Loucy (cell line): Measurements from ENCODE around the gene KPNA4.

Experiments used
- H2AFZ ChIP-seq: fragments of 200-600 bp; sonication (generic); 2 replicates; pipeline ENCODE4 v1.6.0; 2016; ENCODE audit warnings: antibody characterized with exemption, mild to moderate bottlenecking, low read length, moderate library complexity
- H3F3A ChIP-seq: fragments of 200-600 bp; 2 replicates; pipeline ENCODE4 v1.6.0; 2016; ENCODE audit warnings: antibody characterized with exemption, low read depth, mild to moderate bottlenecking
- H3K27me3 ChIP-seq: fragments of 200-600 bp; sonication (generic); 2 replicates; pipeline ENCODE4 v1.6.1; 2014; ENCODE audit warnings: low read length, mild to moderate bottlenecking; ENCODE audit not compliant: insufficient read depth, poor library complexity, severe bottlenecking
- H3K36me3 ChIP-seq: fragments of 200-600 bp; sonication (generic); 2 replicates; pipeline ENCODE4 v1.6.1; 2016; ENCODE audit warnings: low read length; ENCODE audit not compliant: insufficient read depth
- H3K4me1 ChIP-seq: fragments of 200-600 bp; sonication (generic); 2 replicates; pipeline ENCODE4 v1.5.1; 2014; ENCODE audit warnings: low read length, mild to moderate bottlenecking; ENCODE audit not compliant: insufficient read depth, poor library complexity, severe bottlenecking
- H3K4me2 ChIP-seq: fragments of 200-600 bp; sonication (generic); 2 replicates; pipeline ENCODE4 v1.6.0; 2014; ENCODE audit warnings: antibody characterized with exemption, low read length, low read depth, mild to moderate bottlenecking; ENCODE audit not compliant: poor library complexity, severe bottlenecking
- H3K4me3 ChIP-seq: fragments of 200-600 bp; sonication (generic); 2 replicates; pipeline ENCODE4 v1.5.1; 2014; ENCODE audit warnings: low read length, mild to moderate bottlenecking, mixed read lengths; ENCODE audit not compliant: poor library complexity, severe bottlenecking
- H3K79me2 ChIP-seq: fragments of 200-600 bp; sonication (generic); 2 replicates; pipeline ENCODE4 v1.6.1; 2014; ENCODE audit warnings: low read length; ENCODE audit not compliant: insufficient read depth
- H3K9ac ChIP-seq: fragments of 200-600 bp; sonication (generic); 2 replicates; pipeline ENCODE4 v1.6.0; 2014; ENCODE audit warnings: mild to moderate bottlenecking, low read depth, low read length, moderate library complexity; ENCODE audit not compliant: poor library complexity, severe bottlenecking
- H3K9me2 ChIP-seq: fragments of 200-600 bp; sonication (generic); replicated peaks from 2 replicates; pipeline ENCODE4 v1.6.1; 2016; ENCODE audit warnings: low read depth, low read length, mixed read lengths
- H3K9me3 ChIP-seq: fragments of 200-600 bp; sonication (generic); 2 replicates; pipeline ENCODE4 v1.6.1; 2014; ENCODE audit warnings: mild to moderate bottlenecking, antibody characterized with exemption, low read length, low read depth; ENCODE audit not compliant: insufficient read depth
- H4K20me1 ChIP-seq: fragments of 200-600 bp; sonication (generic); 2 replicates; pipeline ENCODE4 v1.6.0; 2014; ENCODE audit warnings: antibody characterized with exemption, low read length, mild to moderate bottlenecking; ENCODE audit not compliant: insufficient read depth, poor library complexity, severe bottlenecking
- EZH2phosphoT487 ChIP-seq: fragments of 200-600 bp; IDR thresholded peaks from 2 replicates; pipeline ENCODE4 v1.6.1; 2018; ENCODE audit warnings: antibody characterized with exemption, mild to moderate bottlenecking, moderate library complexity, borderline replicate concordance
- TF ChIP-seq, protein P1 (sequence below): fragments of 200-600 bp; sonication (generic); conservative IDR thresholded peaks from 2 replicates; pipeline ENCODE4 v1.5.1; 2014; ENCODE audit warnings: mild to moderate bottlenecking, antibody characterized with exemption, low read length

The KPNA4 gene

DNA sequence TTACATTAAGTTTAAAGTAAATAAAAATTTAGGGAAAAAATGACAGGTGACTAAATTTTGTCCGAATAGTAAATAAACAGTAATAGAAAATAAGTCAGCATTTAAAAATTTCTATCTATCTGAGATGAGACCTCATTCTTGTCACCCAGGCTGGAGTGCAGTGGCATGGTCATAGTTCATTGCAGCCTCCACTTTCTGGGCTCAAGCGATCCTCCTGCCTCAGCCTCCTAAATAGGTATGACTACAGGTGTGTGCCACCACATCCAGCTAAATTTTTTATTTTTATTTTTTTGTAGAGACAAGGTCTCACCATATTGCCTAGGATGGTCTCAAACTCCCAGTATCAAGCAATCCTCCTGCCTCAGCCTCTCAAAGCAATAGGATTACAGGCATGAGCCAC is 7.8 kb downstream of the KPNA4 start:
- H2AFZ ChIP-seq: no peak overlapping the region
- peaks cover 44% of the 10 kb centered on the region for H3K4me1 ChIP-seq
- H3K79me2 ChIP-seq: peaks cover 98% of the 10 kb centered on the region
- no peak for TF ChIP-seq EZH2phosphoT487
- TF ChIP-seq, protein P1, sequence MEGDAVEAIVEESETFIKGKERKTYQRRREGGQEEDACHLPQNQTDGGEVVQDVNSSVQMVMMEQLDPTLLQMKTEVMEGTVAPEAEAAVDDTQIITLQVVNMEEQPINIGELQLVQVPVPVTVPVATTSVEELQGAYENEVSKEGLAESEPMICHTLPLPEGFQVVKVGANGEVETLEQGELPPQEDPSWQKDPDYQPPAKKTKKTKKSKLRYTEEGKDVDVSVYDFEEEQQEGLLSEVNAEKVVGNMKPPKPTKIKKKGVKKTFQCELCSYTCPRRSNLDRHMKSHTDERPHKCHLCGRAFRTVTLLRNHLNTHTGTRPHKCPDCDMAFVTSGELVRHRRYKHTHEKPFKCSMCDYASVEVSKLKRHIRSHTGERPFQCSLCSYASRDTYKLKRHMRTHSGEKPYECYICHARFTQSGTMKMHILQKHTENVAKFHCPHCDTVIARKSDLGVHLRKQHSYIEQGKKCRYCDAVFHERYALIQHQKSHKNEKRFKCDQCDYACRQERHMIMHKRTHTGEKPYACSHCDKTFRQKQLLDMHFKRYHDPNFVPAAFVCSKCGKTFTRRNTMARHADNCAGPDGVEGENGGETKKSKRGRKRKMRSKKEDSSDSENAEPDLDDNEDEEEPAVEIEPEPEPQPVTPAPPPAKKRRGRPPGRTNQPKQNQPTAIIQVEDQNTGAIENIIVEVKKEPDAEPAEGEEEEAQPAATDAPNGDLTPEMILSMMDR: no peak
- H3K4me3 ChIP-seq: no peak overlapping the region
- H3F3A ChIP-seq: no peaks in the 10 kb centered on the region
- no peaks in the 10 kb centered on the region for H3K9me3 ChIP-seq
- H3K27me3 ChIP-seq: no peaks in the 10 kb centered on the region
- H3K4me2 ChIP-seq: peak overlapping the region; percentile 91
- no peaks in the 10 kb centered on the region for H3K36me3 ChIP-seq
- H4K20me1 ChIP-seq: peaks cover 94% of the 10 kb centered on the region
- no peak overlapping the region for H3K9ac ChIP-seq
- no peaks in the 10 kb centered on the region for H3K9me2 ChIP-seq

- H3K79me2 ChIP-seq: peaks cover 98% of the 10 kb centered on the region
- H2AFZ ChIP-seq: no peak overlapping the region
- TF ChIP-seq EZH2phosphoT487: no peak
- TF ChIP-seq, protein P1: no peak
- no peak overlapping the region for H3K9ac ChIP-seq
- H3K9me3 ChIP-seq: no peaks in the 10 kb centered on the region
- H3K4me3 ChIP-seq: no peak overlapping the region
- H3K4me2 ChIP-seq: no peak overlapping the region
- peaks cover 83% of the 10 kb centered on the region for H4K20me1 ChIP-seq
- H3K4me1 ChIP-seq: peaks cover 30% of the 10 kb centered on the region
- no peaks in the 10 kb centered on the region for H3K27me3 ChIP-seq
- no peaks in the 10 kb centered on the region for H3F3A ChIP-seq
- no peaks in the 10 kb centered on the region for H3K9me2 ChIP-seq
- H3K36me3 ChIP-seq: peaks cover 4% of the 10 kb centered on the region; the same call in 1 of the 2 replicates
These were observed 9.2 kb downstream of the KPNA4 start for GRCh38 chr3:160556141-160556540.

- peaks cover 98% of the 10 kb centered on the region for H3K79me2 ChIP-seq
- H3K36me3 ChIP-seq: peaks cover 15% of the 10 kb centered on the region
- H3K9me3 ChIP-seq: peaks cover 10% of the 10 kb centered on the region; the same call in 1 of the 2 replicates
- no peak overlapping the region for H3K4me3 ChIP-seq
- no peak for TF ChIP-seq EZH2phosphoT487
- TF ChIP-seq, protein P1: no peak
- H3K4me1 ChIP-seq: peaks cover 19% of the 10 kb centered on the region
- peaks cover 72% of the 10 kb centered on the region for H4K20me1 ChIP-seq
- H3K9me2 ChIP-seq: no peaks in the 10 kb centered on the region
- no peaks in the 10 kb centered on the region for H3K27me3 ChIP-seq
- peak overlapping the region; percentile 18 for H3K4me2 ChIP-seq
- no peaks in the 10 kb centered on the region for H3F3A ChIP-seq
- H2AFZ ChIP-seq: no peak overlapping the region
- H3K9ac ChIP-seq: no peak overlapping the region
These were observed 10.4 kb downstream of the KPNA4 start for GRCh38 chr3:160554980-160555379.
